K562 (cell line): ENCODE data around the gene COX4I2. TPM values are rescaled to one million over a fixed set of nuclear protein-coding genes. Genes with fewer than 3 reads are reported as not detected.

Experiments used
- ATAC-seq: fragments of 200-7000 bp; cut with Tn5 transposase; 3 replicates; pipeline ENCODE4 v1.9.1; 2020; ENCODE audit warnings: moderate library complexity
- BruUV-seq: library from RNA; stranded (reverse); fragments of 400-500 nt; replicated peaks from 2 replicates; lab custom pipeline; 2021; lab: Mats Ljungman, UMichigan
- CTCF ChIA-PET: fragments of 300-600 bp; formaldehyde crosslinking; extraction: SDS; loops from one replicate; lab custom pipeline; 2021; ENCODE audit warnings: low intra/inter-chr PET ratio; lab: Yijun Ruan, JAX
- POLR2A ChIA-PET: fragments of 300-600, 350-650 bp; sonication (Branson Sonifier 250); formaldehyde crosslinking; extraction: SDS; loops from one replicate; lab custom pipeline; 2021; ENCODE audit warnings: antibody characterized with exemption, inconsistent platforms; lab: Yijun Ruan, JAX
- DNase-seq, 4 experiments: peaks; one replicate each; pipeline versions ENCODE4 v3.0.0 to v3.0.0-alpha.2; 2011 to 2018; ENCODE audit warnings: low spot score in 3 of 4, mixed read lengths in 3 of 4; ENCODE audit errors: extremely low read depth in 1 of 4
- FAIRE-seq: peaks from 2 replicates; lab custom pipeline; 2011; peaks lifted over from hg19 to GRCh38; lab: Jason Lieb, UNC
- H2AFZ ChIP-seq: 2 replicates; pipeline ENCODE4 v1.6.0; 2011; ENCODE audit warnings: low read depth, low read length, control low read depth, inconsistent platforms
- H3K27ac ChIP-seq: fragments of 200-600 bp; 3 replicates; pipeline ENCODE4 v1.8.0; 2011; ENCODE audit warnings: low read depth, mild to moderate bottlenecking, control low read depth, inconsistent platforms, low read length, moderate library complexity, mixed read lengths; ENCODE audit errors: extremely low read depth
- H3K27me3 ChIP-seq, 2 experiments: fragments of 300-600 bp in 1 of 2; 2 replicates in 1 of 2; 3 replicates in 1 of 2; pipeline versions ENCODE4 v1.6.0 to v1.8.0; 2011; ENCODE audit warnings: inconsistent platforms in 2 of 2, low read length in 2 of 2, mild to moderate bottlenecking in 1 of 2, mixed read lengths in 1 of 2, moderate library complexity in 1 of 2; ENCODE audit not compliant: control insufficient read depth in 2 of 2, insufficient read depth in 2 of 2
- H3K36me3 ChIP-seq: fragments of 300-600 bp; 3 replicates; pipeline ENCODE4 v1.8.0; 2011; ENCODE audit warnings: mild to moderate bottlenecking, low read length, inconsistent platforms; ENCODE audit not compliant: control insufficient read depth, insufficient read depth
- H3K4me1 ChIP-seq, 2 experiments: fragments of 200-600 bp in 1 of 2; replicated peaks in 1 of 2; 2 replicates in 1 of 2; 3 replicates in 1 of 2; pipeline versions ENCODE4 v1.5.1 to v1.8.0; 2011; ENCODE audit warnings: inconsistent platforms in 2 of 2, low read length in 2 of 2, mild to moderate bottlenecking in 1 of 2, mixed read lengths in 1 of 2, moderate library complexity in 1 of 2; ENCODE audit not compliant: control insufficient read depth in 2 of 2, insufficient read depth in 2 of 2
- H3K4me2 ChIP-seq: 2 replicates; pipeline ENCODE4 v1.6.1; 2011; ENCODE audit warnings: low read length, control low read depth, inconsistent platforms, mixed read lengths; ENCODE audit not compliant: insufficient read depth
- H3K4me3 ChIP-seq: fragments of 200-600 bp; sonication (generic), shearing (Covaris generic); 2 replicates; pipeline ENCODE4 v1.5.1; 2016; ENCODE audit warnings: control low read depth, inconsistent platforms
- H3K79me2 ChIP-seq: fragments of 200-600 bp; 3 replicates; pipeline ENCODE4 v1.8.0; 2011; ENCODE audit warnings: low read length, inconsistent platforms; ENCODE audit not compliant: control insufficient read depth, insufficient read depth
- H3K9ac ChIP-seq, 2 experiments: 2 replicates each; pipeline versions ENCODE4 v1.6.0 to v1.6.1; 2011; ENCODE audit warnings: low read depth in 2 of 2, low read length in 2 of 2, control low read depth in 1 of 2, inconsistent platforms in 1 of 2, mild to moderate bottlenecking in 1 of 2, mixed read lengths in 1 of 2; ENCODE audit not compliant: insufficient read depth in 1 of 2
- H3K9me1 ChIP-seq: one replicate; pipeline ENCODE4 v1.6.0; 2011; ENCODE audit warnings: inconsistent platforms, mild to moderate bottlenecking, low read length, moderate library complexity; ENCODE audit not compliant: control insufficient read depth, insufficient read depth
- H3K9me3 ChIP-seq: replicated peaks from 2 replicates; pipeline ENCODE4 v1.5.1; 2011; ENCODE audit warnings: low read depth, low read length, inconsistent platforms; ENCODE audit not compliant: control insufficient read depth, insufficient read depth
- H4K20me1 ChIP-seq: replicated peaks from 2 replicates; pipeline ENCODE4 v1.6.1; 2011; ENCODE audit warnings: low read length, inconsistent platforms, mixed read lengths; ENCODE audit not compliant: control insufficient read depth, insufficient read depth
- BCOR ChIP-seq: fragments of 450-650 bp; IDR thresholded peaks from 2 replicates; pipeline ENCODE4 v1.6.1; 2016
- CBX5 ChIP-seq: IDR thresholded peaks from 2 replicates; pipeline ENCODE4 v1.6.1; 2014; ENCODE audit warnings: low read depth, borderline replicate concordance
- CHD4 ChIP-seq: fragments of 200-600 bp; sonication (generic); IDR thresholded peaks from 3 replicates; pipeline ENCODE4 v1.6.1; 2012; ENCODE audit warnings: low read depth, mild to moderate bottlenecking, mixed read lengths, low read length, inconsistent platforms; ENCODE audit not compliant: insufficient read depth, insufficient replicate concordance, poor library complexity, severe bottlenecking
- GABPB2 ChIP-seq: fragments of 250-450 bp; sonication (Bioruptor Pico); conservative IDR thresholded peaks from 2 replicates; pipeline ENCODE4 v1.5.1; 2021; ENCODE audit warnings: mild to moderate bottlenecking
- GTF2F1 ChIP-seq: IDR thresholded peaks from 2 replicates; pipeline ENCODE4 v1.6.1; 2011; ENCODE audit warnings: low read depth, low read length, improper control_type of control experiment
- KAT2B ChIP-seq: IDR thresholded peaks from one replicate; pipeline ENCODE4 v1.6.1; 2012; ENCODE audit warnings: low read depth, mild to moderate bottlenecking, control low read depth, inconsistent platforms, low read length, moderate library complexity
- MEF2A ChIP-seq: IDR thresholded peaks from 2 replicates; pipeline ENCODE4 v1.6.1; 2011; ENCODE audit warnings: low read depth, mild to moderate bottlenecking, low read length, moderate library complexity; ENCODE audit not compliant: control insufficient read depth
- NCOA2 ChIP-seq, 2 experiments: fragments of 450-650 bp; IDR thresholded peaks; 2 replicates each; pipeline ENCODE4 v1.6.1; 2018; ENCODE audit warnings: mild to moderate bottlenecking in 2 of 2, moderate library complexity in 1 of 2; ENCODE audit not compliant: partially characterized antibody in 2 of 2
- PTTG1 ChIP-seq: fragments of 450-650 bp; IDR thresholded peaks from 2 replicates; pipeline ENCODE4 v1.6.1; 2016; ENCODE audit warnings: low read depth, mild to moderate bottlenecking, missing genetic modification characterization, missing compliant biosample characterization
- PYGO2 ChIP-seq: fragments of 450-650 bp; IDR thresholded peaks from 2 replicates; pipeline ENCODE4 v1.6.1; 2016; ENCODE audit warnings: mild to moderate bottlenecking, missing genetic modification characterization, moderate library complexity, missing compliant biosample characterization
- RAD51 ChIP-seq: fragments of 450-650 bp; IDR thresholded peaks from 2 replicates; pipeline ENCODE4 v1.7.1; 2016; ENCODE audit warnings: low read depth, mild to moderate bottlenecking, borderline replicate concordance
- RHOXF2B ChIP-seq: fragments of 250-450 bp; sonication (Bioruptor Pico); conservative IDR thresholded peaks from 2 replicates; pipeline ENCODE4 v1.5.1; 2021
- SPI1 ChIP-seq: IDR thresholded peaks from 2 replicates; pipeline ENCODE4 v1.6.1; 2011; ENCODE audit warnings: low read depth, low read length, control low read depth, borderline replicate concordance
- USF2 ChIP-seq: sonication (generic); formaldehyde crosslinking; IDR thresholded peaks from 2 replicates; pipeline ENCODE4 v1.5.0; 2020; ENCODE audit warnings: missing genetic modification reagents
- WHSC1 ChIP-seq: IDR thresholded peaks from one replicate; pipeline ENCODE4 v1.6.1; 2012; ENCODE audit warnings: low read length, control low read depth, inconsistent platforms
- XRCC3 ChIP-seq: fragments of 450-650 bp; IDR thresholded peaks from 2 replicates; pipeline ENCODE4 v1.6.1; 2017; ENCODE audit warnings: mild to moderate bottlenecking, moderate library complexity
- ZBED1 ChIP-seq: IDR thresholded peaks from 2 replicates; pipeline ENCODE4 v1.6.1; 2014
- ZSCAN32 ChIP-seq: fragments of 450-650 bp; formaldehyde crosslinking; IDR thresholded peaks from 2 replicates; pipeline ENCODE4 v1.4.0; 2020; ENCODE audit warnings: mild to moderate bottlenecking, moderate library complexity
- WGBS: fragments of 100-300 bp; shearing (Covaris generic); methylation state at CpG from one replicate; pipeline ENCODE4 v1.1.6; 2016; ENCODE audit warnings: low coverage, mixed read lengths; ENCODE audit not compliant: insufficient coverage; ENCODE audit errors: missing lambda C conversion rate; 5-methylcytosine and 5-hydroxymethylcytosine counted together
- in situ Hi-C: fragments of 300-500 bp; cut with MboI; formaldehyde crosslinking; loops from 4 replicates; pipeline ENCODE4 v1.15.0; 2018; ENCODE audit warnings: inconsistent platforms, mixed read lengths
- intact Hi-C: fragments of 100-400 bp; cut with micrococcal nuclease; formaldehyde crosslinking; loops from 2 replicates; pipeline ENCODE4 v1.14.2; 2022
- polyA plus RNA-seq, 8 experiments: library from polyadenylated mRNA; depleted of rRNA in 4 of 8; stranded (reverse) in 5 of 8; unstranded in 3 of 8; fragments of >200 nt; fragmentation: Nextera tagmentation in 2 of 8; fragmentation: Illumina TruSeq in 1 of 8; extraction: Ambion mirVana in 2 of 8; extraction: Trizol in 1 of 8; gene quantifications; 2 replicates each; pipeline versions ENCODE4 v1.2.1 to v1.2.3, GENCODE V29; 2011 to 2014; ENCODE audit warnings: inconsistent platforms in 1 of 8, missing spikeins in 1 of 8
- total RNA-seq, 7 experiments: library from RNA; depleted of rRNA in 6 of 7; stranded (reverse); fragments of >200 nt in 6 of 7; fragmentation: Illumina TruSeq in 2 of 7; extraction: Trizol in 2 of 7; gene quantifications; 2 replicates each; pipeline versions ENCODE4 v1.2.1 to v1.2.3, GENCODE V29; 2011 to 2021; ENCODE audit warnings: low replicate concordance in 1 of 7

The COX4I2 gene
- total and polyA plus RNA-seq, 9 of the 15 experiments (the other 6 are each of a cell fraction or from before 2014, with no cell fraction given), result not detected

- no peak overlapping the region for H3K27ac ChIP-seq
- H3K79me2 ChIP-seq, result no peaks in the 10 kb centered on the region
- no peaks in the 10 kb centered on the region for H4K20me1 ChIP-seq
- H3K27me3 ChIP-seq, result no peaks in the 10 kb centered on the region
- DNase-seq (no peak), ATAC-seq (no peak), FAIRE-seq (no peak)
- H2AFZ ChIP-seq, result no peak overlapping the region
- WGBS, result 68% methylated on average over 5 of the region's 6 CpGs
- no peaks in the 10 kb centered on the region for H3K36me3 ChIP-seq
- no peaks in the 10 kb centered on the region for H3K9me1 ChIP-seq
- POLR2A ChIA-PET, result no interaction called here
- TF ChIP-seq SPI1 (0 out of 2 replicates have a peak, but pooled peaks have one; percentile 6), GTF2F1 (no peak)
- no peaks in the 10 kb centered on the region for H3K9me3 ChIP-seq
- CTCF ChIA-PET, result interaction anchor here (0.7 to 0.9 kb wide), 2 partner anchors 45 to 61 kb away, joined by 4 to 6 read pairs; no protein-coding TSS in a partner anchor
- H3K4me1 ChIP-seq, result peaks cover 1 to 14% of the 10 kb centered on the region in 2 experiments; a peak in 3 of 5 replicates
- intact Hi-C loops, result no loop called here
- BruUV-seq, result no TSS peak
- H3K4me3 ChIP-seq, result no peak overlapping the region
- in situ Hi-C loops, result no loop called here
- no peak overlapping the region for H3K9ac ChIP-seq
- H3K4me2 ChIP-seq, result no peak overlapping the region
Observed at GRCh38 chr20:31617432-31618104, 20.1 kb upstream of the COX4I2 start.

- H3K4me3 ChIP-seq, result no peak overlapping the region
- peaks cover 0 to 7% of the 10 kb centered on the region in 2 experiments; a peak in 2 of 5 replicates for H3K4me1 ChIP-seq
- H3K4me2 ChIP-seq, result no peak overlapping the region
- ATAC-seq (no peak), DNase-seq (no peak), FAIRE-seq (no peak)
- H3K9ac ChIP-seq, result no peak overlapping the region
- no peaks in the 10 kb centered on the region for H3K36me3 ChIP-seq
- in situ Hi-C loops (no loop called here), intact Hi-C loops (no loop called here)
- no peaks in the 10 kb centered on the region for H3K9me3 ChIP-seq
- no peak overlapping the region for H2AFZ ChIP-seq
- CTCF ChIA-PET, result no interaction called here
- 17% methylated on average over 3 of the region's 3 CpGs for WGBS
- no peaks in the 10 kb centered on the region for H3K79me2 ChIP-seq
- H3K9me1 ChIP-seq, result no peaks in the 10 kb centered on the region
- POLR2A ChIA-PET, result no interaction called here
- no peaks in the 10 kb centered on the region for H4K20me1 ChIP-seq
- no TSS peak for BruUV-seq
- no peaks in the 10 kb centered on the region for H3K27me3 ChIP-seq
- no peak overlapping the region for H3K27ac ChIP-seq
- TF ChIP-seq USF2, result no peak
- no peak for TF ChIP-seq GABPB2 (CRISPR knock-in tag)
- TF ChIP-seq PYGO2 (tag), result no peak
- no peak for TF ChIP-seq CHD4
- TF ChIP-seq CBX5, result no peak
- no peak for TF ChIP-seq NCOA2 (IDR thresholded peaks at IDR 0.05; ENCODE audit: partially characterized antibody in 2 of 2)
- TF ChIP-seq KAT2B, result no peak
- TF ChIP-seq ZBED1, result no peak
- no peak for TF ChIP-seq PTTG1 (tag)
- no peak for TF ChIP-seq ZSCAN32
- no peak for TF ChIP-seq WHSC1
- no peak for TF ChIP-seq MEF2A
- no peak for TF ChIP-seq BCOR
- no peak for TF ChIP-seq XRCC3
- TF ChIP-seq RHOXF2B (CRISPR knock-in tag), result no peak
- no peak for TF ChIP-seq RAD51
Observed at GRCh38 chr20:31620246-31620645, 17.5 kb upstream of the COX4I2 start.
